Measurements from ENCODE around the gene POLR2F. TPM values are rescaled to one million over a fixed set of nuclear protein-coding genes. Genes with fewer than 3 reads are reported as not detected.

Gene POLR2F
- total RNA-seq, 4 donors from 2014 or later, result 33.3 to 83.9 (median 57.6) TPM

DNA sequence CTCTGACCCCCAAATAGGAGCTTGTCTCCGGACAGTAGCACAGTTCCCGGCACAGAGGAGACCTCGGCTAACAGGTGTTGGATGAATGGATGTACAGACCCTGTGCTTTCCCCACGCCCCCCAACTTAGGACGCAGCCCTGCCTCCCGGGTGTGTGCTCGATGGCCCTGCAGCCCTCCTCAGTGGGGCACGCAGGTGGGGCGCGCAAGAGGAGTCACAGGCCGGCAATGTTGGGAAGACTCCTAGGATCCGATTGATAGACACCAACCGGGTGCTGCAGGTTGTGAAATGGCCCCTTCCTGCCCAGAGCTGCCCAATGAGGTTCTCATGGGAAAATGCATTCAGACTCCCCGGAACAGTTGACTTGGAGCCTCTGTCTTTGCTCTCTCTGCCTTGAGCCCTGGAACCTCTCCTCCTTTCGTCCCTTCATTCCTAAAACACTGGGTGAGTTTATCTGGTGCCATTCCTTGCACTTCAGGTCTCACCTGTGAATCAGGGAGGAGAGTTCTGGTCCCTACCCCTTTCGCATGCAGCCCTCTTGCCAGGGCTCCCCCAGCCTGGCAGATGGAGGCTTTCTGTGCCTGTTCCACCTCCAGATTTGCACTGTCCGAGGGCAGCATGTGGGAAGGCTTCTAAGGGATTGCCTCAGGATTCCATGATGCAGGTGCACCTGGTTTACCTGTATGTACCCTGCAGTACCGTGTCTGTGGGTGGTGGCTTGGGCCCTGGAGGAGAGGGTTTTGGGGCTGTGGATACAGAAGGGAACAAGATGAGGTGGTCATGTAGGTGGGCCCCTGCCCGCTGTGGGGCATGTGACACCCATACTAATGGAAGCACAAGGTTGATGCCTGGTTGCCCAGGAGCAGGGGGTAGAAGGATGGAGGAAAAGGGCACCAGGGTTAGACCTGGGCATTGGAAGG is 46.2 kb upstream of the POLR2F start:
- no peak for DNase-seq (ENCODE audit: low spot score in 2 of 2)
- intact Hi-C loops (cut with DNase I; ENCODE audit: low total_unique reads), result no loop called here
- H3K4me3 ChIP-seq (ENCODE audit: low read depth, poor library complexity, severe bottlenecking), result peak overlapping the region; percentile 59
- TF ChIP-seq, protein P1, sequence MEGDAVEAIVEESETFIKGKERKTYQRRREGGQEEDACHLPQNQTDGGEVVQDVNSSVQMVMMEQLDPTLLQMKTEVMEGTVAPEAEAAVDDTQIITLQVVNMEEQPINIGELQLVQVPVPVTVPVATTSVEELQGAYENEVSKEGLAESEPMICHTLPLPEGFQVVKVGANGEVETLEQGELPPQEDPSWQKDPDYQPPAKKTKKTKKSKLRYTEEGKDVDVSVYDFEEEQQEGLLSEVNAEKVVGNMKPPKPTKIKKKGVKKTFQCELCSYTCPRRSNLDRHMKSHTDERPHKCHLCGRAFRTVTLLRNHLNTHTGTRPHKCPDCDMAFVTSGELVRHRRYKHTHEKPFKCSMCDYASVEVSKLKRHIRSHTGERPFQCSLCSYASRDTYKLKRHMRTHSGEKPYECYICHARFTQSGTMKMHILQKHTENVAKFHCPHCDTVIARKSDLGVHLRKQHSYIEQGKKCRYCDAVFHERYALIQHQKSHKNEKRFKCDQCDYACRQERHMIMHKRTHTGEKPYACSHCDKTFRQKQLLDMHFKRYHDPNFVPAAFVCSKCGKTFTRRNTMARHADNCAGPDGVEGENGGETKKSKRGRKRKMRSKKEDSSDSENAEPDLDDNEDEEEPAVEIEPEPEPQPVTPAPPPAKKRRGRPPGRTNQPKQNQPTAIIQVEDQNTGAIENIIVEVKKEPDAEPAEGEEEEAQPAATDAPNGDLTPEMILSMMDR (IDR thresholded peaks at IDR 0.05), result no peak
- no peak for TF ChIP-seq POLR2A (IDR thresholded peaks at IDR 0.05)
- WGBS, 2 donors, result 26 to 36% methylated on average over 19 of the region's 19 CpGs

DNA sequence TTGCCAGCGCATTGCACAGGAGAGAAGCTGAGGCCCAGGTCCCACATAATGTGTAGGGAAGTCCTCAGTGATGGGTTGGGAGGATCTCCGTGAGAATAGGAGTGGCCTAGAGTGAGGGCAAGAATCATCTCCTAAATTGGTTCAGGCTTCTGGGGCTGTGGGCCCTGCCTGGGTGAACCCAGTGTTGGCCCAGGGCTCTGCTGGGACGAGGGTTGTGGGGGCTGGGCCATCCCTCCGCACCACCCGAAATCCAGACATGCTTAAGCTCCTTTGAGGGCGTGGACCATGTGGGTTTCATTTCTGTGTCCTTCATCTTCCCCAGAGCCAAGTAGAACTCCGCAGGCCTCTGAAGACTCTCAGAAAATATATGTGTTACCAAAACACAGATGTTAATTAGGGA is 43.7 kb upstream of the POLR2F start:
- no peak for DNase-seq (ENCODE audit: low spot score in 2 of 2)
- TF ChIP-seq POLR2A (IDR thresholded peaks at IDR 0.05), result no peak
- H3K4me3 ChIP-seq (ENCODE audit: low read depth, poor library complexity, severe bottlenecking), result no peak overlapping the region
- intact Hi-C loops (cut with DNase I; ENCODE audit: low total_unique reads), result no loop called here
- 40 to 44% methylated on average over 7 of the region's 7 CpGs for WGBS, 2 donors

DNA sequence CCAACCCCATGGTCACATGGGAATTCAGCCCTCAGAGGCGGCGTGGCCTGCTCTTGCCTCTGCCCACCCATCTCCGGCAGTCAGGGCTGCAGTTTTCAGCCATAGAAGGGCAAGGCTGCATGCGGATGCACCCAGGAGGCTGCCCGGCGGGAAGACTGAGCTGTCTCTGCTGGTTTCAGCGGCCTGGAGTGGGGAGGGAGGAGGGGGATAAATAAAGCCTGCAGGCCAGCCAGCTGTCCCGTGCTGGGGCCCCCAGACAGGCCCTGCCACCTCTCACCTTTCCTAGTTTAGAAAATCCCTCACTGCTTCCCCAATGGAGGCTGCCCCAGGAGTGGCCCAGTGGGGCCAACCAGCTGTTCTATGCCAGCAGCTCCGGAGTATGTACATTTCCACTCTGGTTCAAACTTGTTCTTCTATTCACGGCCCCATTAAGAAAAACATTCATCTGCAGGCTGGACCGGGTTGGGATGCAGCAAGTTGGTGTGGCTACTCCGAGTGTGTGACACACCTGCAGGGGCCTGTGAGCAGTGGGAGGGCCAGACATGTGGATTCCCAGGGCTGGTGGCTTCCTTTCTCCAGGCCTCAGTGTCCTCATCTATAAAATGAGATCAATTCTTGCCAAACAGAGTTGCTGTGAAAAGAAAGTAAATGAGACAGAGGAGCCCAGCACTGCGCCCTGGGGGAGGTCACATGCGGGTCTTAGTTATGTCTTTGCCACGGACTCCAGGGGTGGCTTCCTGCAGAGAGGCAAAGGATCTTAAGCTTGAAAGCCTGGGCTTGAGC is 42.4 kb upstream of the POLR2F start:
- no peak for DNase-seq (ENCODE audit: low spot score in 2 of 2)
- 35 to 40% methylated on average over 14 to 15 of the region's 15 CpGs for WGBS, 2 donors
- no peak overlapping the region for H3K4me3 ChIP-seq (ENCODE audit: low read depth, poor library complexity, severe bottlenecking)
- no peak for TF ChIP-seq POLR2A (IDR thresholded peaks at IDR 0.05)
- TF ChIP-seq, protein P1 (IDR thresholded peaks at IDR 0.05), result no peak
- intact Hi-C loops (cut with DNase I; ENCODE audit: low total_unique reads), result no loop called here

DNA sequence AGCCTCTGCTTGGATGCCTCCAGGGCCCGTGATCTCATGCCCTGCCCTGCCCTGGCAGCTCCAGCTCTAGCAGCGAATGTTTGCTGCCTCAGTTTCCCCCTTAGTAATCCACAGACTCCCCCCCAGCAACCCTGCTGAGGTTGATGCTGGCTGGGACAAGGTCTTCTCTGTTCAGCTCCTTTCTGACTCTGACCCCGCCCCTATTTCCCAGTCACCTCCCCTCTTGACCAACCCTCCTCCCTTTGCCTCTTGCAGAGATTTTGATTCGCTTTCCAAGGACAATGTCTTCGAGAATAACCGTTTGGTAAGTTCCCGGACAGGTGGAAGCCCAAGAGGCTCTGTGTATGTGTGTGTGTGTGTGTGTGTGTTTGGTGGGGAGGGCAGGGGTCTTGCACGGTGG is 41.8 kb upstream of the POLR2F start:
- no peak overlapping the region for H3K4me3 ChIP-seq (ENCODE audit: low read depth, poor library complexity, severe bottlenecking)
- intact Hi-C loops (cut with DNase I; ENCODE audit: low total_unique reads), result no loop called here
- 68% methylated on average over 8 of the region's 8 CpGs for WGBS, 2 donors
- DNase-seq (ENCODE audit: low spot score in 2 of 2), result no peak
- TF ChIP-seq, protein P1 (IDR thresholded peaks at IDR 0.05), result no peak
- TF ChIP-seq POLR2A (IDR thresholded peaks at IDR 0.05), result no peak

DNA sequence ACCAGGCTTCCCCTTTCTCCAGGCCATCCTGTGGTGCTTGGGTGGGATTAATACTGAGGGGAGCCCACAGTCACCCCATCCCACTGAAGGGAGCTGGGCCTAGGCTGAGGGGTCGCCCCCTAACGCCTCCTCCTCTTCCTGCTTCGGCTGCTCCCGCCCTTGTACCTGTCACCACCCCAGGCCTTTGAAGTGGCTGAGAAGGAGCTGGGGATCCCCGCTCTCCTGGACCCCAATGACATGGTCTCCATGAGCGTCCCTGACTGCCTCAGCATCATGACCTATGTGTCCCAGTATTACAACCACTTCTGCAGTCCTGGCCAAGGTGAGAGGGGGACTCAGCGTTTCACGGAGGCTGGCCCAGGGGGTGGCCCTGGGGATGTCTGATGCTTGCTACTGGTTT is 41.3 kb upstream of the POLR2F start:
- no peak for DNase-seq (ENCODE audit: low spot score in 2 of 2)
- TF ChIP-seq, protein P1 (IDR thresholded peaks at IDR 0.05), result no peak
- TF ChIP-seq POLR2A (IDR thresholded peaks at IDR 0.05), result no peak
- 84 to 87% methylated on average over 8 of the region's 8 CpGs for WGBS, 2 donors
- H3K4me3 ChIP-seq (ENCODE audit: low read depth, poor library complexity, severe bottlenecking), result no peak overlapping the region
- intact Hi-C loops (cut with DNase I; ENCODE audit: low total_unique reads), result no loop called here

DNA sequence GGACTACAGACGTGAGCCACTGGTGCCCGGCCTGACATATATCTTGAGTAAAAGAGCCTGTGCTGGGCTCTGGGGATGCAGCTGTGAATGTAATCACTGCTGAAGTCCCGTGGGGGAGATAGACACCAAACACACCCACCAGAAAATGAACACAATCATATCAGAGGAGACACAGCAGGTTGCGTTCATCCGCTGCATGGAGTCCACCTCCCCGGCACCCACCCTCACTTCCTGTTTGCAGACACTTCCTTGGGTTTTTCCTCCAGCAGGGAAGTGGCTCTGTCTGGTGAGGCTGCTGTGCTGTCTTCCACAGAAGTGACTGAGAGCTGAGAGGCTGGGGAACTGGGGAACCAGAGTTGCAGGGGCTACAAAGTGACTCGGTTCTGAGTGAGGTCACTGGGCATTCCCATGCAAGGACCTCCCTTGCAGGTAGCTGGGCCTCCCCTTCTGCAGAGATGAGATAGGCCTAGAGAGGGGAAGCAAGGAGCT is 40.2 kb upstream of the POLR2F start:
- no peak overlapping the region for H3K4me3 ChIP-seq (ENCODE audit: low read depth, poor library complexity, severe bottlenecking)
- TF ChIP-seq, protein P1 (IDR thresholded peaks at IDR 0.05), result no peak
- 73 to 78% methylated on average over 7 of the region's 7 CpGs for WGBS, 2 donors
- intact Hi-C loops (cut with DNase I; ENCODE audit: low total_unique reads), result no loop called here
- no peak for DNase-seq (ENCODE audit: low spot score in 2 of 2)

Data from lower leg skin (tissue), 4 donors.